Astrocyte (in vitro differentiated cells and primary cell): ENCODE measurements around the gene NFRKB.

Experiments used
- EZH2 ChIP-seq: IDR thresholded peaks from 2 replicates; pipeline ENCODE4 v1.6.1; 2012; ENCODE audit warnings: mild to moderate bottlenecking, low read length, inconsistent platforms; ENCODE audit not compliant: insufficient read depth
- TF ChIP-seq, protein P1 (sequence below): IDR thresholded peaks from 2 replicates; pipeline ENCODE4 v1.5.1; 2011; ENCODE audit warnings: low read depth, mild to moderate bottlenecking, inconsistent platforms, low read length, moderate library complexity; ENCODE audit not compliant: insufficient read depth

DNA sequence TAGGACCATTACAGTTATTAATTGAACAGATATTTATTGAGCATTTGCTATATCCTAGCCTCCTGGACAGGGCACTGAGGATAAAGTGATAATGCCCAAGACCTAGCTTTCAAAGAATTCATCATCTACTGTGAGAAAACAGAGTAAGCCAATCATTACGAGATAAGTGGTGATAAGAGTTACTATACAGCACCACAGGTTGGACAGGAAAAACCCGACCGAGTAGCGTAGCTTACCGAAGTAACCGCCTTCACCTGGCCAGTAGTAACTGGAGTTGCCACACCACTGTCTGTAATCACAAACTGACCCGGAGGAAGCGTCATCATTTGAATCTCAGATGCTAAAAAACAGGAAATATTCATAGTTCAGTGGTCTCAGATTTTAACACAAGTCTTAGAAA is 10.0 kb upstream of the NFRKB start:
- TF ChIP-seq, protein P1, sequence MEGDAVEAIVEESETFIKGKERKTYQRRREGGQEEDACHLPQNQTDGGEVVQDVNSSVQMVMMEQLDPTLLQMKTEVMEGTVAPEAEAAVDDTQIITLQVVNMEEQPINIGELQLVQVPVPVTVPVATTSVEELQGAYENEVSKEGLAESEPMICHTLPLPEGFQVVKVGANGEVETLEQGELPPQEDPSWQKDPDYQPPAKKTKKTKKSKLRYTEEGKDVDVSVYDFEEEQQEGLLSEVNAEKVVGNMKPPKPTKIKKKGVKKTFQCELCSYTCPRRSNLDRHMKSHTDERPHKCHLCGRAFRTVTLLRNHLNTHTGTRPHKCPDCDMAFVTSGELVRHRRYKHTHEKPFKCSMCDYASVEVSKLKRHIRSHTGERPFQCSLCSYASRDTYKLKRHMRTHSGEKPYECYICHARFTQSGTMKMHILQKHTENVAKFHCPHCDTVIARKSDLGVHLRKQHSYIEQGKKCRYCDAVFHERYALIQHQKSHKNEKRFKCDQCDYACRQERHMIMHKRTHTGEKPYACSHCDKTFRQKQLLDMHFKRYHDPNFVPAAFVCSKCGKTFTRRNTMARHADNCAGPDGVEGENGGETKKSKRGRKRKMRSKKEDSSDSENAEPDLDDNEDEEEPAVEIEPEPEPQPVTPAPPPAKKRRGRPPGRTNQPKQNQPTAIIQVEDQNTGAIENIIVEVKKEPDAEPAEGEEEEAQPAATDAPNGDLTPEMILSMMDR: no peak
- no peak for TF ChIP-seq EZH2
